Bone marrow (tissue), 2 donors: ENCODE measurements around the gene FOXD2.
A peak's percentile ranks its signal among the peaks of the same experiment; 100 is the strongest.

Experiments
- DNase-seq, 2 donors: peaks; one replicate each; lab custom pipeline; 2025; lab: John Stamatoyannopoulos, UW

The FOXD2 gene

GRCh38 chr1:47437447-47438164 lies at the start of gene FOXD2:
Gene FOXD2, plus strand, starts transcription at chr1:47438044. Its CDS starts 92 bp downstream, at chr1:47438136.
- DNase-seq, result peak; percentile 74 to 95

GRCh38 chr1:47388891-47389238 lies 49.0 kb upstream of the FOXD2 start:
- peak; percentile 21 to 27 for DNase-seq

DNA sequence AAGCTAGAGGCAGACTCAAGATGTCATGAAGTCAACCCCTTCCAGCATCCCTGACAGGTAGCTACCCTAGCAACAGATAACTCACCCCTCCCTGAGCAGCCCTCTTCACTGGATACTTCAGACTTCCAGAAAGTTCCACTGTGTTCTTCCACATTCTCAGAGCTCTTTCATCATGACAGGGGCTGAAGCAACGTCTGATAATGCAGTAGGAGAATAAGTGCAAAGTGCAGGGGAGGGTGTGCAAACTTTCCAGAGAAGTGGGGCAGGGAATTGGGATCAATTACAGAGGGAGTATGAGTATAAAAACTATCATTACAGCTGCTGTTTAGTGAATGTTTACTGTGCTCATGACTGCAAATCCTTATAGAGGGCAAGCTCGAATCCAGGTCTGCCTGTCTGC lies 48.1 kb upstream of the FOXD2 start:
- no peak for DNase-seq

DNA sequence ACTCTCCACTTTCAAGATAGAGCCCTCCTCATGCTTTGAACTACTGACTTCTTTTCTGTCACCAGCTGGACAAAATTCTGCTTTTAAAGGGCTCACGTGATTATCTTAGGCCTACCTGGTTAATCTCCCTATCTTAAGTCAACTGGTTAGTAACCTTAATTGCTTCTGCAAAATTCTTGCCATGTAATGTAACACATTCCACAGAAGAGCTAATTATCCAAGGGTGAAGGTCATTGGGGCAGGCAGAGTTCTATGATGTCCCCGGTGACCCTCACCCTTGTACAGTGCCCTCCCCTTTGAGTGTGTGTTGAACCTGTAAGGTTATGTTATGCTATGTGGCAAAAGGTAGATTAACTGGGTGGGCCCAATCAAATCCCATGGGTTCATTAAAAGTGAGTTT lies 47.0 kb upstream of the FOXD2 start:
- DNase-seq, result no peak

DNA sequence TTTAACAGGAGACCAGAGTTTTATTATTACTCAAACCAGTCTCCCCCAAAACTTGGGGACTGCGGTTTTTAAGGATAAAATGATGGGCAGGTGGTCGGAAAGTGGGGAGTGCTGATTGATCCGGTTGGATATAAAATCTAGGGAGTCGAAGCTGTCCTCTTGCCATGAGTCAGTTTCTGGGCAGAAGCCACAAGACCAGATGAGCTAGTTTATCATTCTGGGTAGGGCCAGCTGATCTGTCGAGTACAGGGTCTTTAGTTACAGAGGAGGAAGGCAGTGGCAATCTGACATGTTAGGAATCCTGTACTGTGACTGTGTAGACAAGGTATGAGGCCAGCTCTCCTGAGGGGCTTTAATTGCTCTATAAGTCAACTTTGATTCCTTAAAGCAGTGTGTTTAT lies 44.7 kb upstream of the FOXD2 start:
- no peak for DNase-seq

DNA sequence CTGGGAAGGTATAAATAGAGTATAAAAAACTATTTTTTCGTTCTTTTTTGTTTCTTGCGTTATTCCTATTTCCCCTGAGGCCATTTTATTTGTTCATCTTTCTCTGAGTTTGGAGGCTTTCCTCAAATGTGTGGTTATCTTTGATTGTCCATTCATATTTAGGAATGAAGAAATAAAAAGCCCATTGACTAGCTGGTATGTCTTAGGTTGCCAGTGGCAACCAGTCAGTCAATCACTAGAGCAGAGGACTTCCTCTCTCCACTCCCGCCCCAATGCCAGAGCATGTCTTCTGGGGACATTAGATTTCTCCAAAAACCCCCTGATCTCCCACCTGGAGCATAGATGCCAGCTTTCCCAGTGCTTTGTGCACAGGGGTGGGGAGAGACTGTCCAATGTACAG lies 42.4 kb upstream of the FOXD2 start:
- no peak for DNase-seq

DNA sequence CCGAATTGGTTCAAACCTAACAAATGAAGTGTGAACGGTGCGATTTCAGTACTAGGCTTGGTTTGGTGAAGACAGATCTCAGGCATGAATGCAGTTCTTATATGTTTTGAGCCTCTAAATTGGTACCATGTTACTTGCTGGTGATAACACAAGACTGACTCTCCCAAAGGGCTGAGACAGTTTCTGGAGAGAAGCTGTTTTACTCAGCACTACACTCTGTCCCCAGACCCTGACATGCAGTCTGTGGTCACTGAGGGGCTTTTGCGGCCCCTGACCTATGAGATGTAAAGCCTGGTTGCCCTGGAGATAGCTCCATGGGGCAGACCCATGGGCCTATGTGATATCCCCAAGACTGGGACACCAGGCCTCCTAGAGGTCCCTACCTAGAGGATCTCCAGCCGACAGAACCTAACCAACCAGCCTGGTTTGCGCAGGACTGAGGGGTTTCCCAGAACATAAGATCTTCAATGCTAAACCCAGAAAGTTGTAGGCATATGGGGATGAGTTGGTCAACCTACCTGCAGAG lies 41.1 kb upstream of the FOXD2 start:
- DNase-seq, result no peak

DNA sequence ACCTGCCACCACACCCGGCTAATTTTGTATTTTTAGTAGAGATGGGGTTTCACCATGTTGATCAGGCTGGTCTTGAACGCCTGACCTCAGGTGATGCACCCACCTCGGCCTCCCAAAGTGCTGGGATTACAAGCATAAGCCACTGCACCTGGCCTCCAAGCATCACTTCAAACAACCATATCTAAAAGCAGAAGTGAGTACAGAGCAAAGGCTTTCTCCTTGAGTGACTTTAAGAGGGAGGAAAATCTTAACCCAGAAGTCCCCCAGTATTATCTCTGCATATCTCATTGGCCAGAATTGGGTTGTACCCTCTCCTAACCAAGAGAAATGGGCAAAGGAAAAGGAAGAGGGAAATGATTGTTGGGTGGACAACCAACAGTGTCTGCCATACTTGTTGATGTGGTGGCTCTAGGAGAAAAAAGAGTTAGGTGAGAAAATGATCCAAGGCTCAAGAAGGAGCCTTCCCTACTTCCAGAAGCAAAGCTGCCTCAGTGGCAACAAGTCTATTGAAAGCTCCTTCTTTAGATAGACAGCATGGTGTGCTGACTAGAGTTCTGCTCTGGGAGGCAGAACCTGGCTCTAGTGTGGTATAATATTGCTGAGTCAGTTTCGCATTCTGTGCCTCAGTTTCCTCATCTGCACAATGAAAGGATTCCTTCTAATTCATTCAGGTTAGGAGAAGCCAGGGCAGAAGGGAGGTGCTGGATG lies 38.6 kb upstream of the FOXD2 start:
- DNase-seq, result no peak

DNA sequence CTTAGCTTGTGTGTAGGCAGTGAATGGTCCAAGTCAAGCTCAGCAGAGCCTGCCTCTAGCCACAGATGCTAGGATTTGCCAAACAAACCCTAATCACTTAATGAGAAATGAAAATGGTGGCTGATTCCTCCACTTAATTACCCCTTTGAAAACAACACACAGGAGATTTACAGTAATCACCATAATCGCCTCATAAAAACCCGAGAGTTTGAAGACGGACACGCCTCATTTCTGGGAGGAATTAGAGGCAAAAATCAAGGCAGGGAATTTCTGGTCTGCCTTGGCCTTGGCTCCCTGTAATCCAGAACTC lies 38.0 kb upstream of the FOXD2 start:
- DNase-seq, result no peak

- DNase-seq, result no peak
Observed at GRCh38 chr1:47401761-47402160, 36.1 kb upstream of the FOXD2 start.

DNA sequence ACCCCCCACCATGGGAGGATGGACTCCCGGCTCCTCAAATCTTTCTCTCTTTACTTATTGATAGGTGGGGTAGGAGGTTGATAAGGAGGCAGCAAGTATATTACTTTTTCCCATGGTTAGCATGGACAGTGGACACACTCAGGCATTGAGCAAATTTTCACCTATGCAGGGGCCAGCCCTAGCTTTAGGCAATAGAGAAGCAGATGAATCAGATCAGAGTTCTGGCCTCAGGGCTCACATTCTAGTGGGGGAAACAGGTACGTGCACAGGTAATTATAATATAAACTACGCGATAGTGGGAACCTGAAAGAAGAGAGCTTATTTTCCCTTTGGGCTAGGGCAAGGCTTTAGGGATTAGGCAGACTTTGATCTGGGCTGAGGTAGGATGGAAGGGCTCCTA lies 35.3 kb upstream of the FOXD2 start:
- no peak for DNase-seq

DNA sequence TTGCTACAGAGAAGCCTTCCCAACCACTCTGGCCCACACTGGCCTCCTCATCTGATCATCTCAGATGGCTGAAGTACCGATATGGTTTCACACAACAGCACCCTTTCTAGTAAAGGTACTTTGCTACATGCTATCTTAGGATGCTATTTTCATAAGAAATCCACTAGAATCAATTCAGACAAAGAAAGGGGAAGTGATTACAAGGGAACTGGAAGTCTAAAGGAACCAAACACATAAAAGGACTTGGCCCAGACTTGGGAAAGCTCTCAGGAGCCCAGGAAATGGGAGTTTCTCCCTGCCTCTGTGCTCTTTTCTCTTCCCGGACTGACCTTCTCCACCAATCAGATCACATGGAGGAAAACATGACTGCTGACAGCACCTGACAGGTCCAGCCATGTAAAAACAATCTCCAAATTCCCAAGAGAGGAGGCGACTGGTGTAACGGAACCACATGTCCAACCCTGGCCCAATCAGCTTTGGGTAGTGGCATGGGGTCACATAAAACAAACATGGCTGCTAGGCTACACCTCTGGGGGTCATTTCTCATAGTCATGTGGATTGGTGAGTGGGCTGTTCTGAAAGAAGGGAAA lies 34.4 kb upstream of the FOXD2 start:
- no peak for DNase-seq

- DNase-seq, result no peak
Observed at GRCh38 chr1:47405697-47406096, 32.1 kb upstream of the FOXD2 start.

DNA sequence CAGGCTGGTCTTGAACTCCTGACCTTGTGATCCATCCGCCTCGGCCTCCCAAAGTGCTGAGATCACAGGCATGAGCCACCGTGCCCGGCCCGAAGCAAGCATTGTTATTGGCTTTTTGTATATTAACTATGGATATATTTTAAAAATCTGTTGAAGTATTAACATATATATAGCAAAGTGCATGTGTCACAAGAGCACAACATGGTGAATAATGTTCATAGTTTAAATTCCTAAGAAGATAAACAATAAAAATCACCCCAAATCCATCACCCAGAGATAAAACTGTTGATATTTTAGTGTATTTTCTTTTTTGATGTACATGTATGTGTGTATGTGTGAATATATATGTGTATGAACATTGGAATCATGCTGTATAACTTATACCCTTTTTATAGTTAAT lies 30.9 kb upstream of the FOXD2 start:
- DNase-seq, result no peak

DNA sequence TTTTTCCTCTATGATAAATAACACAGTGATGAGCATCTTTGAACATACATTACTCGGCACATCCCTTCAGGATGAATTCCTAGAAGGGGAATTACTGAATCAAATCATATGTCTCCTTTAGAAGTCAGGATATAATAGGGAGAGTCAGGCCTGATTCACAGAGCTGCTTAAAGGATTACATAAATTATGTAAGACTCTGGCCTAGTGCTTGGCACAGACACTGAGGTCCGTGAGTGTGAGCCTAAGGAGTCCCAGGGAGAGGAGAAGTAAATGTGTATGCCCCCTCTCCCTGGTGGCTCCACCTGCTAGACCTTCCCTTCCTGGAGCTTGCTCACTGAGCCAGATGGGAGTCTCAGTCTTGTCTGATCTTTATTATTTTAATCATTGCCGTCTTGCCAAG lies 30.4 kb upstream of the FOXD2 start:
- DNase-seq, result no peak

DNA sequence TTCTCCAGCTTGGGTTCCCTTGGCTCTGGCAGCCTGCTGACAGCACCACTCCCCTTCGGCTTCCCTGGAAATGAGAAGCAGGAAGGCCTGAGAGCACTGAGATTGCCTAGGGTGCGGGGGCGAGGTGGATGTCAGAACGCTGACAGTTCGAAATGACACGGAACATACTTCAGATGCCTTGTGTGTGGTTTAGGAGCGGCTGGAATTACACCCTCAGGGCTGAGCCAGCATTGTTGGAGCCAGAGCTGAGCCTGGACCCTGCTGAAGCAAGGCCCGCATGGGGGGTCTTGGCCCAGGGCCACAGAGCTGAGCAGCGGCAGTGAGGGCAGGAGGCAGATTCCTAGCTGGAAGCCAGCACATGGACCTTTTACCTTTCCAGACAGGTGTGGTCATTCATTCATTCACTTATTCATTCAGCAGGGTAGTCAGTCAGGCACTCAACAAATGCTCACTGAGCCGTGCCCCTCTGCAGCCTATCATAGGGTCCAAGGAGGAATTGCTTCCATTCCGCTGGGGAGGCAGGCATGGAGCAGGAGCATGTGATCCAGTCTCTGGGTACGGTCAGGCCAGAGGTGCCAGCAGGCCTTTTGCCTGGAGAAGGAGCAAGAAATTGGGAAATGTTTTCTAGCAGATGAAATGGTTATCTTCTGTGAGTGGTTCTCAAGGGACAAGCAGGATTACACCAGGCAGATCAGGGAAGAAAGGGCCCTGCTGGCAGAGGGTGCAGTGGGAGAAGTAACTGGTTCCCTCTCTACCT lies 28.4 kb upstream of the FOXD2 start:
- no peak for DNase-seq

GRCh38 chr1:47410068-47410455 lies 27.8 kb upstream of the FOXD2 start:
- no peak for DNase-seq

DNA sequence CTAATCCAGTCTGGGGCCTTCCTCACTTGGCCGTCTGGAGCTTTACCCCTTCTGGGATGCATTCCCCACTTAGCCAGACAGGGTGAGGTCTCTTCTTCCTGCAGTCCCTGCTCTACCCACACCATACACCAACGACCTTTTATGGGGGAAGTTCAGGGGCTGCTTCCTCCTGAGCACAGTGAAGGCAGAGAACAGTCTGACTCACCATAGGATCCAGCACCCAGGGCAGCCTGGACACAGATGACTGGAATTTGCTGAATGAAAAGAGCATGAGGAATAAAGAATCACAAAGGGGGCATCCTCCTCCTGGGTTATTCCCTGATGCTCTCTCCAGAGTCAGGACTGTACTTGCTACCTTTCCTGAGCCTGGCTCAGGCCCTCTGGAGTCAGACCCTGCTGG lies 26.4 kb upstream of the FOXD2 start:
- no peak for DNase-seq

GRCh38 chr1:47412437-47412836 lies 25.4 kb upstream of the FOXD2 start:
- no peak for DNase-seq

DNA sequence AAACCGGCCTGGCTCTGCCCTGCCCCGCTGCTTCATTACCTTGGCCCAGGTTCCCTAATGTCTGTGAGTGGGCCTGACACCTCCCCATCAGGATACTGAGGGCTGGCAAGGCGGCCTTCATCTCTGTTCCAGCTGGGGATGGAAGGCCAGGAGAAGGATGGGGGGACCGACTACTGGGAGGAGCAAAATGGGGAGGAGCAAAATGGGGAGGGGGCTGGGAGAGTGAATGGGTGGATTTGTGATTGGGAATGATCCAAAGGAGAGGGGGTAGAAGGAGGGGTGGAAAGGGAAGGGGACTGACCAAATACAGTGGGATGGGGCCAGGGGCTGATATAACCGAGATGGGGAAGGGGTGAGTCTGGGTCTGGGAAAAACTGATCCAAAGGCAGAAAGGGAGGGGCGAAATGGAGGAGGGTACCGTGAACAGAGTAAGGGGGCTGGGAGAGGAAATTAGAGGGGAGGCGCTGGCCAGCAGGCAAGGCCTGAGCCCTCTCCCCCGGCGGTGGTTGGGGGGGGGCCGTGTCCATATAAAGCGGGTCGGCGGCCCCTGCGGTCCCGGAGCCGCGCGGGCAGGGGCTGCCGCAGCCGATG lies 22.0 kb upstream of the FOXD2 start, which contains the start of gene FOXE3:
Gene FOXE3 (plus strand): TSS at position 558 of the 591 bp plus-strand sequence. CDS start 31 bp downstream, at position 589.
- no peak for DNase-seq

DNA sequence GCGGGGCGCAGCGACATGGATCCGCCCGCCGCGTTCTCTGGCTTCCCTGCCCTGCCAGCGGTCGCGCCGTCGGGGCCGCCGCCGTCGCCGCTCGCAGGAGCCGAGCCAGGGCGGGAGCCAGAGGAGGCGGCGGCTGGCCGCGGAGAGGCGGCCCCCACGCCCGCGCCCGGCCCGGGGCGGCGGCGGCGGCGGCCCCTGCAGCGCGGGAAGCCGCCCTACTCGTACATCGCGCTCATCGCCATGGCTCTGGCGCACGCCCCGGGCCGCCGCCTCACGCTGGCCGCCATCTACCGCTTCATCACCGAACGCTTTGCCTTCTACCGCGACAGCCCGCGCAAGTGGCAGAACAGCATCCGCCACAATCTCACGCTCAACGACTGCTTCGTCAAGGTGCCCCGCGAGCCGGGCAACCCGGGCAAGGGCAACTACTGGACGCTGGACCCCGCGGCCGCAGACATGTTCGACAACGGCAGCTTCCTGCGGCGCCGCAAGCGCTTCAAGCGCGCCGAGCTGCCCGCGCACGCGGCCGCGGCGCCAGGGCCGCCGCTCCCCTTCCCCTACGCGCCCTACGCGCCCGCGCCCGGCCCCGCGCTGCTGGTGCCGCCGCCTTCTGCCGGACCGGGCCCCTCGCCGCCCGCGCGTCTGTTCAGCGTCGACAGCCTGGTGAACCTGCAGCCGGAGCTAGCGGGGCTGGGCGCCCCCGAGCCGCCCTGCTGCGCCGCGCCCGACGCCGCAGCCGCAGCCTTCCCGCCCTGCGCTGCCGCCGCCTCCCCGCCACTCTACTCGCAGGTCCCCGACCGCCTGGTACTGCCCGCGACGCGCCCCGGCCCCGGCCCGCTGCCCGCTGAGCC lies 21.3 kb upstream of the FOXD2 start:
- no peak for DNase-seq
